Measurements from ENCODE around the gene ZBTB7B.
A peak's percentile ranks its signal among the peaks of the same experiment; 100 is the strongest.

The ZBTB7B gene

GRCh38 chr1:155044812-155045657 lies 42.4 kb downstream of the ZBTB7B start (continued):
- no peak for TF ChIP-seq ZNF416 (tag by site-specific recombination; IDR thresholded peaks at IDR 0.05)
- no peak for TF ChIP-seq ZNF596 (tag by site-specific recombination; IDR thresholded peaks at IDR 0.05)
- no peak for TF ChIP-seq ZNF610 (tag by site-specific recombination; IDR thresholded peaks at IDR 0.05; ENCODE audit: borderline replicate concordance)
- peak; percentile 72 for TF ChIP-seq CTCF (tag by site-specific recombination; IDR thresholded peaks at IDR 0.05)
- 0 out of 2 replicates have a peak, but pooled peaks have one; percentile 39 for TF ChIP-seq TRIM28 (IDR thresholded peaks at IDR 0.05; ENCODE audit: borderline replicate concordance, low read length)
- no peak for TF ChIP-seq ZBTB17 (tag by site-specific recombination; IDR thresholded peaks at IDR 0.05)
- TF ChIP-seq ZBTB48 (tag by site-specific recombination; IDR thresholded peaks at IDR 0.05): peak; percentile 77
- peak; percentile 55 for TF ChIP-seq ZNF654 (tag by site-specific recombination; IDR thresholded peaks at IDR 0.05; ENCODE audit: low read depth)
- TF ChIP-seq ZNF366 (tag by site-specific recombination; conservative IDR thresholded peaks at IDR 0.05): peak; percentile 78; the same call in 1 of the 2 replicates
- peak; percentile 39; the same call in 1 of the 2 replicates for TF ChIP-seq ZNF335 (tag by site-specific recombination; conservative IDR thresholded peaks at IDR 0.05)
- no peak for TF ChIP-seq WT1 (tag by site-specific recombination; IDR thresholded peaks at IDR 0.05)
- TF ChIP-seq ZNF600 (tag by site-specific recombination; IDR thresholded peaks at IDR 0.05): peak; percentile 69; the same call in 1 of the 2 replicates
- no peak for TF ChIP-seq ZNF223 (tag by site-specific recombination; IDR thresholded peaks at IDR 0.05)
- 0 out of 2 replicates have a peak, but pooled peaks have one; percentile 27 for TF ChIP-seq ZBTB21 (tag by site-specific recombination; IDR thresholded peaks at IDR 0.05)
- TF ChIP-seq ZNF398 (tag by site-specific recombination; IDR thresholded peaks at IDR 0.05): peak; percentile 72
- TF ChIP-seq ZNF248 (tag by site-specific recombination; IDR thresholded peaks at IDR 0.05): no peak
- no peak for TF ChIP-seq ZNF670 (tag by site-specific recombination; IDR thresholded peaks at IDR 0.05; ENCODE audit: low read depth)
- peak; percentile 61; the same call in 1 of the 2 replicates for TF ChIP-seq SP7 (tag by site-specific recombination; IDR thresholded peaks at IDR 0.05)
- 0 out of 2 replicates have a peak, but pooled peaks have one; percentile 30 for TF ChIP-seq ZSCAN30 (tag by site-specific recombination; IDR thresholded peaks at IDR 0.05)
- no peak for TF ChIP-seq ZNF324 (tag by site-specific recombination; IDR thresholded peaks at IDR 0.05)
- TF ChIP-seq ZNF341 (tag by site-specific recombination; IDR thresholded peaks at IDR 0.05; ENCODE audit: low read depth): peak; percentile 36; the same call in 1 of the 2 replicates
- TF ChIP-seq ATF2 (tag by site-specific recombination; IDR thresholded peaks at IDR 0.05; ENCODE audit: low read depth): peak; percentile 70; the same call in 1 of the 2 replicates
- TF ChIP-seq ZNF529 (tag by site-specific recombination; IDR thresholded peaks at IDR 0.05; ENCODE audit: insufficient replicate concordance): no peak
- TF ChIP-seq SCRT1 (tag by site-specific recombination; IDR thresholded peaks at IDR 0.05; ENCODE audit: borderline replicate concordance): no peak

Measured in HEK293 (cell line).